Upper lobe of left lung (tissue), 6 donors: Measurements from ENCODE around the gene TMEM141. TPM values are rescaled to one million over a fixed set of nuclear protein-coding genes. Genes with fewer than 3 reads are reported as not detected.
"Not testable (repeated sequence)": the region's sequence is repeated elsewhere in the genome, so short reads cannot be mapped to it uniquely, and the experiment has no call there.

ENCODE experiments used
- ATAC-seq, 2 donors: fragments of 200-7000 bp; cut with Tn5 transposase; one replicate each; pipeline ENCODE4 v1.9.1; 2022; ENCODE audit warnings: mild to moderate bottlenecking in 2 of 2, moderate library complexity in 2 of 2; ENCODE audit not compliant: low FRiP score in 2 of 2
- DNase-seq, 2 donors: peaks; one replicate each; pipeline ENCODE4 v3.0.0-alpha.2; 2019 to 2020
- H3K27ac ChIP-seq, 4 donors: fragments of 200-600 bp; sonication (generic); one replicate each; pipeline ENCODE4 v1.5.1; 2016 to 2019
- H3K27me3 ChIP-seq, 4 donors: fragments of 200-600 bp; sonication (generic); one replicate each; pipeline ENCODE4 v1.5.1; 2017 to 2019
- H3K36me3 ChIP-seq, 4 donors: fragments of 200-600 bp; sonication (generic); one replicate each; pipeline ENCODE4 v1.5.1; 2016 to 2019
- H3K4me1 ChIP-seq, 4 donors: fragments of 200-600 bp; sonication (generic); one replicate each; pipeline ENCODE4 v1.5.1; 2018 to 2019
- H3K4me3 ChIP-seq, 4 donors: fragments of 200-600 bp; sonication (generic); one replicate each; pipeline ENCODE4 v1.5.1; 2017 to 2019; ENCODE audit warnings: mild to moderate bottlenecking in 2 of 4, moderate library complexity in 1 of 4
- H3K9me3 ChIP-seq, 4 donors: fragments of 200-600 bp; sonication (generic); one replicate each; pipeline ENCODE4 v1.5.1; 2018 to 2019
- CTCF ChIP-seq, 6 experiments: fragments of 450-650 bp in 4 of 6; fragments of 200-600 bp in 2 of 6; sonication (generic) in 2 of 6; IDR thresholded peaks; one replicate each; pipeline ENCODE4 v1.5.1; 2016 to 2019; ENCODE audit warnings: antibody characterized with exemption in 6 of 6
- EP300 ChIP-seq, 4 donors: sonication (generic); formaldehyde crosslinking; IDR thresholded peaks; one replicate each; pipeline ENCODE4 v1.5.1; 2017; ENCODE audit warnings: antibody characterized with exemption in 4 of 4, control low read depth in 2 of 4
- POLR2A ChIP-seq, 4 donors: fragments of 450-650 bp; IDR thresholded peaks; one replicate each; pipeline ENCODE4 v1.5.1; 2016 to 2017; ENCODE audit warnings: antibody characterized with exemption in 4 of 4, mild to moderate bottlenecking in 2 of 4
- POLR2AphosphoS5 ChIP-seq, 2 donors: sonication (generic); formaldehyde crosslinking; IDR thresholded peaks; one replicate each; pipeline ENCODE4 v1.5.1; 2017; ENCODE audit warnings: antibody characterized with exemption in 2 of 2
- WGBS, 2 donors: methylation state at CpG; one replicate each; pipeline ENCODE4 v1.1.5; 2017 to 2018; 5-methylcytosine and 5-hydroxymethylcytosine counted together
- total RNA-seq, 6 donors: library from RNA; depleted of rRNA in 4 of 6; stranded (reverse); fragments of >200 nt in 4 of 6; gene quantifications; one replicate each; pipeline versions ENCODE4 v1.1.0 to v1.2.1, GENCODE V29; 2016 to 2021
- donor health status: DM: no; HTN: no; CAD: no; lungs with moderate emphysema.
- donor health status: DM: no; HTN: yes; CAD: no; lungs with severe emphysema.

Gene TMEM141
- total RNA-seq, 6 donors from 2014 or later, result 55.5 to 134 (median 80.5) TPM

DNA sequence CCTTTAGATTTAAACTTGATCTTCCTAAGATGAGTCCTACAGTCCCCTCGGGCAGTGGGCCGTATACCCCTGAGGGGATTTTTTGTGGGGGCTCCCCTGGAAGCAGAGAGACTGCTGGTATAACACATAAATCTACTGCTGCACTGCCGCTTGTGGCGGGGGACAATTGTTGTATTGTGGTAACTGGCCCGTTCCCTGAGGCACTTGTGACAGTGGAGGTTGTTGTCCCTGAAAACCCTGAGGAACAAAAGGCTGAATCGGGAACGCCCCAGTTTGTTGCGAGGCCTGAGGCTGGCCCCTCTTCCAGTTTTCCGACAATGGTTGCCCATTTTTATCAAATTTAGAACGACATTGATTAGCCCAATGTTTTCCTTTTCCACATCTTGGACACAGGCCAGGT lies 4.7 kb upstream of the TMEM141 start:
- WGBS, 2 donors, result 77 to 81% methylated on average over 10 of the region's 10 CpGs
- ATAC-seq, result no peak
- no peak for TF ChIP-seq EP300 (IDR thresholded peaks at IDR 0.05)
- TF ChIP-seq POLR2AphosphoS5 (IDR thresholded peaks at IDR 0.05), result no peak
- no peak for TF ChIP-seq POLR2A (IDR thresholded peaks at IDR 0.05)
- TF ChIP-seq CTCF (IDR thresholded peaks at IDR 0.05), result no peak
- no peak for DNase-seq
- H3K27me3 ChIP-seq, result no peaks in the 10 kb centered on the region
- peaks cover 8 to 13% (median 11%) of the 10 kb centered on the region in 4 donors for H3K4me1 ChIP-seq
- no peaks in the 10 kb centered on the region for H3K36me3 ChIP-seq
- no peak overlapping the region for H3K27ac ChIP-seq
- no peaks in the 10 kb centered on the region for H3K9me3 ChIP-seq
- H3K4me3 ChIP-seq, result no peak overlapping the region

DNA sequence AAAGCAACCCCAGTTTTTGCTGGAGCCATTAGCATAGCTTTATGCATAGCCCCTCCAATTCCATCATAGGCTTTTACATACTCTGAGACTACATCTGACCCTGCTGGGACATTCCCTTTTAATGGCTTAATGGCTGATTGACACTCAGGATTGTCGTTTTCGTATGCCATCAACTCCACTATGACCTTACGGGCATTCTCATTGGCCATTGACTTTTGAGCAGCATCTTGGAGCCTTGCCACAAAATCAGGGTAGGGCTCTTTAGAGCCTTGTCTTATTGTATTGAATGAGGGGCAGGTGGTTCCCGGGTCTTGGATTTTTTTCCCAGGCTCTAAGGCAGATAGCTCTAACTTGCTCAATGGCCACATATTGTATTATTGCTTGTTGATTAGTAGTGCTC lies 4.2 kb upstream of the TMEM141 start:
- not testable (repeated sequence) for H3K27ac ChIP-seq, ATAC-seq, H3K4me3 ChIP-seq, H3K36me3 ChIP-seq, DNase-seq, H3K27me3 ChIP-seq, H3K9me3 ChIP-seq
- H3K4me1 ChIP-seq, result peaks cover 12 to 18% (median 15%) of the 10 kb centered on the region in 4 donors
- WGBS, 2 donors, result 34 to 48% methylated on average over 4 of the region's 4 CpGs

GRCh38 chr9:136787690-136788400 lies 3.3 kb upstream of the TMEM141 start:
- H3K4me3 ChIP-seq, result no peak overlapping the region
- H3K9me3 ChIP-seq, result no peaks in the 10 kb centered on the region
- H3K27ac ChIP-seq, result no peak overlapping the region
- peak; percentile 54 to 68 for DNase-seq
- H3K36me3 ChIP-seq, result peaks cover 0 to 4% (median 2%) of the 10 kb centered on the region in 4 donors
- no peaks in the 10 kb centered on the region for H3K27me3 ChIP-seq
- WGBS, 2 donors, result 16 to 22% methylated on average over 21 of the region's 21 CpGs
- ATAC-seq, result no peak
- TF ChIP-seq POLR2A (IDR thresholded peaks at IDR 0.05), result no peak
- TF ChIP-seq CTCF (IDR thresholded peaks at IDR 0.05), result peak; percentile 79 to 89 (median 83)
- peaks cover 18 to 27% (median 23%) of the 10 kb centered on the region in 4 donors for H3K4me1 ChIP-seq

DNA sequence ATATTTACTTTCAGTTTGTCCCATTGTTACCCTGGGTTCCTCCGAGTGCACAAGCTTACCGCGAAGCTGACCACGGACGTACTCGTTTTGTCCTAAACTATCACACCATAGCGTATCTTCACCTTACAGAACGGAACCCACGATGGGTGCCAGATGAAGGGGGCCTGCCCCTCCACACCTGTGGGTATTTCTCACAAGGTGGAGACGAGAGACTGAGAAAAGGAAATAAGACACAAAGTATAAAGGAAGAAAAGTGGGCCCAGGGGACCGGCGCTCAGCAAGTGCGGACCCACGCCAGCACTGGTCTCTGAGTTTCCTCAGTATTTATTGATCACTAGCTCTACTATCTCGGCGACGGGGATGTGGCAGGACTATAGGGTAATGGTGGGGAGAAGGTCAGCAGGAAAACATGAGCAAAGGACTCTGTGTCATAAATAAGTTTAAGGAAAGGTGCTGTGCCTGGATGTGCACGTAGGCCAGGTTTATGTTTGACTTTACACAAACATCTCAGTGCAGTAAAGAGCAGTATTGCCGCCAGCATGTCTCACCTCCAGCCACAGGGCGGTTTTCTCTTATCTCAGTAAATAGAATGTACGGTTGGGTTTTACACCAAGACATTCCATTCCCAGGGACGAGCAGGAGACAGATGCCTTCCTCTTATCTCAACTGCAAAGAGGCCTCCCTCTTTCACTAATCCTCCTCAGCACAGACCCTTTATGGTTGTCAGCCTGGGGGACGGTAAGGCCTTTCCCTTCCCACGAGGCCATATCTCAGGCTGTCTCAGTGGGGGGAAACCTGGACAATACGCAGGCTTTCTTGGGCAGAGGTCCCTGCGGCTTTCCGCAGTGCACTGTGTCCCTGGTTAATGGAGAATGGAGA lies 2.3 kb upstream of the TMEM141 start:
- H3K4me3 ChIP-seq, ATAC-seq, H3K27me3 ChIP-seq, H3K27ac ChIP-seq, H3K9me3 ChIP-seq, DNase-seq: not testable (repeated sequence)
- H3K36me3 ChIP-seq, result peaks cover 0 to 11% (median 5%) of the 10 kb centered on the region in 4 donors
- 77 to 78% methylated on average over 27 of the region's 27 CpGs for WGBS, 2 donors
- H3K4me1 ChIP-seq, result peaks cover 18 to 29% (median 23%) of the 10 kb centered on the region in 4 donors

GRCh38 chr9:136789523-136789937 lies 1.6 kb upstream of the TMEM141 start:
- Histone ChIP-seq H3K4me3 (no peak overlapping the region), H3K9me3 (no peaks in the 10 kb centered on the region), H3K27me3 (no peaks in the 10 kb centered on the region), H3K4me1 (peaks cover 18 to 29% (median 23%) of the 10 kb centered on the region in 4 donors), H3K36me3 (peaks cover 0 to 14% (median 6%) of the 10 kb centered on the region in 4 donors), H3K27ac (peak overlapping the region in 1 of 4 donors; percentile 95)
- ATAC-seq (no peak), DNase-seq (no peak)
- WGBS, 2 donors, result 79 to 83% methylated on average over 3 of the region's 3 CpGs
- TF ChIP-seq POLR2AphosphoS5 (IDR thresholded peaks at IDR 0.05) (no peak), EP300 (IDR thresholded peaks at IDR 0.05) (no peak), POLR2A (IDR thresholded peaks at IDR 0.05) (no peak), CTCF (IDR thresholded peaks at IDR 0.05) (no peak)
